IPS-18c (cell line): ENCODE measurements around the gene KLHL17.
A peak's percentile ranks its signal among the peaks of the same experiment; 100 is the strongest.
"Not testable (repeated sequence)": the region's sequence is repeated elsewhere in the genome, so short reads cannot be mapped to it uniquely, and the experiment has no call there.

Experiments
- H3K4me3 ChIP-seq: 2 replicates; pipeline ENCODE4 v1.7.0; 2013; ENCODE audit warnings: low read depth, mild to moderate bottlenecking, low read length, moderate library complexity; ENCODE audit not compliant: insufficient read depth
- H3K9me3 ChIP-seq: one replicate; pipeline ENCODE4 v1.6.1; 2013; ENCODE audit warnings: mild to moderate bottlenecking, low read length, moderate library complexity; ENCODE audit not compliant: control insufficient read depth, insufficient read depth

The KLHL17 gene

GRCh38 chr1:998745-998994, 38.3 kb downstream of the KLHL17 start:
- H3K9me3 ChIP-seq: peaks cover 2% of the 10 kb centered on the region
- H3K4me3 ChIP-seq: peak overlapping the region; percentile 67

GRCh38 chr1:998995-999724, 38.8 kb downstream of the KLHL17 start:
- Histone ChIP-seq H3K4me3 (peak overlapping the region; percentile 67), H3K9me3 (peaks cover 2% of the 10 kb centered on the region)

GRCh38 chr1:999725-1000356, 39.5 kb downstream of the KLHL17 start, which contains the start of gene HES4:
Gene HES4 (minus strand): TSS chr1:1000097. CDS start chr1:999973, 124 bp downstream.
- no peaks in the 10 kb centered on the region for H3K9me3 ChIP-seq
- peak within 1 kb of the TSS; percentile 67 for H3K4me3 ChIP-seq

GRCh38 chr1:1000357-1001056, 40.1 kb downstream of the KLHL17 start:
- H3K9me3 ChIP-seq: no peaks in the 10 kb centered on the region
- H3K4me3 ChIP-seq: peak overlapping the region; percentile 67

- H3K4me3 ChIP-seq: peak overlapping the region; percentile 67
- H3K9me3 ChIP-seq: no peaks in the 10 kb centered on the region
Observed at GRCh38 chr1:1001057-1001783, 40.8 kb downstream of the KLHL17 start.

- Histone ChIP-seq H3K9me3 (no peaks in the 10 kb centered on the region), H3K4me3 (no peak overlapping the region)
Observed at GRCh38 chr1:1003618-1004419, 43.4 kb downstream of the KLHL17 start.

- Histone ChIP-seq H3K4me3 (no peak overlapping the region), H3K9me3 (no peaks in the 10 kb centered on the region)
Observed at GRCh38 chr1:1004420-1004779, 44.0 kb downstream of the KLHL17 start.

- H3K9me3 ChIP-seq: no peaks in the 10 kb centered on the region
- H3K4me3 ChIP-seq: no peak overlapping the region
Observed at GRCh38 chr1:1004780-1005697, 44.7 kb downstream of the KLHL17 start.

GRCh38 chr1:1005774-1006304, 45.5 kb downstream of the KLHL17 start:
- no peaks in the 10 kb centered on the region for H3K9me3 ChIP-seq
- no peak overlapping the region for H3K4me3 ChIP-seq

- no peaks in the 10 kb centered on the region for H3K9me3 ChIP-seq
Observed at GRCh38 chr1:1006305-1007159, 46.1 kb downstream of the KLHL17 start.

GRCh38 chr1:1010131-1010530, 49.7 kb downstream of the KLHL17 start:
- H3K9me3 ChIP-seq, H3K4me3 ChIP-seq: not testable (repeated sequence)

More at GRCh38 chr1:1006305-1007159, 46.1 kb downstream of the KLHL17 start:
- H3K4me3 ChIP-seq: no peak overlapping the region

GRCh38 chr1:1011396-1011949, 51.1 kb downstream of the KLHL17 start:
- no peak overlapping the region for H3K4me3 ChIP-seq

GRCh38 chr1:1012736-1013104, 52.3 kb downstream of the KLHL17 start:
- peak overlapping the region; percentile 47; the same call in 1 of the 2 replicates for H3K4me3 ChIP-seq
- not testable (repeated sequence) for H3K9me3 ChIP-seq

More at GRCh38 chr1:1011396-1011949, 51.1 kb downstream of the KLHL17 start:
- no peaks in the 10 kb centered on the region for H3K9me3 ChIP-seq

GRCh38 chr1:1013105-1013921, 52.9 kb downstream of the KLHL17 start, which contains the start of gene ISG15:
Gene ISG15 (plus strand): TSS chr1:1013497. CDS start chr1:1013574, 77 bp downstream.
- Histone ChIP-seq H3K9me3 (no peaks in the 10 kb centered on the region), H3K4me3 (peak within 1 kb of the TSS; percentile 65)
